ENCODE measurements around the gene ATXN1.

DNA sequence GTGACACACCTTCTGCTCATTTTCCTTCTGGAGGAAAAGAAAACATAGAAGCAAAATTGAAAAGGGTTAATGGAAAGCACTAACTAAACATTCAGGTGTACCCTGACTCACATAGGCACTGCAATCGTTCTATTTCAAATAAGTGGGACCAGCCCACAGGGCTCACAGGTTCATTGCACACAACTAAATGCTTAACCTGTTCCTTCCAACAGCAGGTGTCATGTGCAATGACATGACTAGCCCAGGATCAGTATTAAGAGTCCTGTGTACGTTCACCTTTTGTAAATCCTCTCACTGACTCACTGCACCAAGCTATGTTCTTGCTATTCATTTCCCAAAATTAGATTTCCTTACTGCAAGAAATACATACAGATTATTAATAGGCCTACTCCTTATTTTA, 371.6 kb downstream of the ATXN1 start:
- TF ChIP-seq, protein P1, sequence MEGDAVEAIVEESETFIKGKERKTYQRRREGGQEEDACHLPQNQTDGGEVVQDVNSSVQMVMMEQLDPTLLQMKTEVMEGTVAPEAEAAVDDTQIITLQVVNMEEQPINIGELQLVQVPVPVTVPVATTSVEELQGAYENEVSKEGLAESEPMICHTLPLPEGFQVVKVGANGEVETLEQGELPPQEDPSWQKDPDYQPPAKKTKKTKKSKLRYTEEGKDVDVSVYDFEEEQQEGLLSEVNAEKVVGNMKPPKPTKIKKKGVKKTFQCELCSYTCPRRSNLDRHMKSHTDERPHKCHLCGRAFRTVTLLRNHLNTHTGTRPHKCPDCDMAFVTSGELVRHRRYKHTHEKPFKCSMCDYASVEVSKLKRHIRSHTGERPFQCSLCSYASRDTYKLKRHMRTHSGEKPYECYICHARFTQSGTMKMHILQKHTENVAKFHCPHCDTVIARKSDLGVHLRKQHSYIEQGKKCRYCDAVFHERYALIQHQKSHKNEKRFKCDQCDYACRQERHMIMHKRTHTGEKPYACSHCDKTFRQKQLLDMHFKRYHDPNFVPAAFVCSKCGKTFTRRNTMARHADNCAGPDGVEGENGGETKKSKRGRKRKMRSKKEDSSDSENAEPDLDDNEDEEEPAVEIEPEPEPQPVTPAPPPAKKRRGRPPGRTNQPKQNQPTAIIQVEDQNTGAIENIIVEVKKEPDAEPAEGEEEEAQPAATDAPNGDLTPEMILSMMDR (IDR thresholded peaks at IDR 0.05; ENCODE audit: low read depth, low read length, poor library complexity, severe bottlenecking): no peak
- TF ChIP-seq EZH2phosphoT487 (IDR thresholded peaks at IDR 0.05; ENCODE audit: borderline replicate concordance, low read length): no peak
